NCI-H2029 treated with DMSO at 0.1 percent for 48 hours (cell line): ENCODE data around the gene KANK3.
"Not testable (repeated sequence)": the region's sequence is repeated elsewhere in the genome, so short reads cannot be mapped to it uniquely, and the experiment has no call there.

ENCODE experiments used
- DNase-seq: peaks from one replicate; lab custom pipeline; 2025; lab: John Stamatoyannopoulos, UW

KANK3 gene

DNA sequence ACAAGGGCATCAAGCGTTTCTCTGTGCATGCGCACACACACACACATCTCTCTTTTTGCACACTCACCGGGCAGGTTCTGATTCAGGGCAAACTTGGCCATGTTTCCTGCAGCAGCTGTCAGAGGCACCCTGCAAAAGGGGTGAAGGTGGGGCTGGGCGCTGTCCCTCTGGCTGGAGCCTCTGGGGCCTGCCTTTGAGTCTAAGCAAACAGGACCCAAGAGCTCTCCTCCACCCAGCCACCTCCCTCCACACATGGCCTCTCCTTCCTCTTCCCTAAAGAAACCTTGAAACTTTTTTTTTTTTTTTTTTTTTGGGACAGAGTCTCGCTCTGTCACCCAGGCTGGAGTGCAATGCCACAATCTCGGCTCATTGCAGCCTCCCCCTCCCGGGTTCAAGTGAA is 5.3 kb downstream of the KANK3 start:
- DNase-seq, result no peak

DNA sequence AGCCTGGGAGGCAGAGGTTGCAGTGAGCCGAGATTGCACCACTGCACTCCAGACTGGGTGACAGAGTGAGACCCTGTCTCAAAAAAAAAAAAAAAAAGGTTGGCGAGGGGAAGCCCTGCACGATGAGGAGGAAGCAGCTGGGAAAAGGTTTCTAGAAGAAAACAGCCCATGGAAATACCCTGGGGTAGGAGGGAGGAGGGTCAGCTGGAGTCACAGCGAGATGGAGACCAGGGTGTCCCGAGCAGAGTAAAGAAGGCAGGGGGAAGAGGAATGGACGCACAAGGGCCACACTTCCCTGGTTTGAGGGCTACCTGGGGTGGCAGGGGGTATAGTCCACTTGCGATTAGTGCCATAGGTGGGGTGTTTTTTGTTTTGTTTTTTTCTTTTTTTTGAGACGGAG is 6.4 kb downstream of the KANK3 start:
- DNase-seq, result no peak

DNA sequence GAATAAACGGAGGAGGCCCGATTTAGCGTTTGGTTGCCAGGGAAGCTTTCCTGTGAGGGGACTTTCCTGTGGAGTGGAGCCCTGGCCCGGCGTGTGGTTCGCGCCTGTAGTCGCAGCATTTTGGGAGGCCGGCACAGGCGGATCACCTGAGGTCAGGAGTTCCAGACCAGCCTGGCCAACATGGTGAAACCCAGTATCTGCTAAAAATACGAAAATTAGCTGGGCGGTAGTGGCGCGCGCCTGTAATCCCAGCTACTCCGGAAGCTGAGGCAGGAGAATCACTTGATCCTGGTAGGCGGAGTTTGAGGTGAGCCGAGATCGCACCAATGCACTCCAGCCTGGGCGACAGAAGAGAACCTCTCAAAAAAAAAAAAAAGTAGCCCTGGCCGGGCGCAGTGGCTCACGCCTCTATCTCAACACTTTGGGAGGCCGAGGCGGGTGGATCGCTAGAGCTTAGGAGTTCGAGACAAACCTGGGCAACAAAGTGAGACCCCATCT is 6.9 kb downstream of the KANK3 start:
- no peak for DNase-seq

DNA sequence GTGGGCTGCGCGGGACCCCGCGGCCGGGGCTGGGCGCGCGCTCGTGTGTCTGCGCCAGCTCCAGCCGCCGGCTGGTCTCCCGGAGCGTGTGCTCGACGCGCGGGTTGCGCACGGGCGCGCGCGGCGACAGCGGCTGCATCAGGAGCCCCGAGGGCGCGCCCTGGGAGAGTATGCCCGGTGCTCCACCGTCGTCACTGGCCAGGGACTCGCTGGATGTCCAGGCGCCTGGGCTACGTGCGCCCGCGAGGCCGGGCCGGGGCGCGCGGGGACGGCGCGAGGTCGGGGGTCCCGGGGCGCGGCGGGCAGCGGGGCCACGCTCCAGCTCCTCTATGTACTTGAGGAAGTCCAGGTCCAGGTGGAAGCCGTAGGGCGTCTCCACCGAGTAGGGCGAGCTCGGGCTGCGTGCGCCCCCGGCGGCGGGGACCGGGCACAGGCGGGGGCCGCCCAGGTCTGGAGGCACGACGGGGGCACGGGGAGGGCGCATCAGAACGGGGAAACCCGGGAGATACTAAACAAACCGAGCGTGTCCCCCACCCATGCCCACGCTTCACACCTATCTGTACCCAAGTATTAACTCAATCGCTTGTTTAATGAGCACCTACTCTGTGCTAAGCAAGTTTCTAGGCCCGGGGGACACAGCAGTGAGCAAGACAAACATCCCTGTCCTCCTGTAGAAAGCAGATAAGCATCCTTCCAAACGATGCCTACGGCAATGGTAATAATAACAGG is 7.6 kb downstream of the KANK3 start:
- no peak for DNase-seq

DNA sequence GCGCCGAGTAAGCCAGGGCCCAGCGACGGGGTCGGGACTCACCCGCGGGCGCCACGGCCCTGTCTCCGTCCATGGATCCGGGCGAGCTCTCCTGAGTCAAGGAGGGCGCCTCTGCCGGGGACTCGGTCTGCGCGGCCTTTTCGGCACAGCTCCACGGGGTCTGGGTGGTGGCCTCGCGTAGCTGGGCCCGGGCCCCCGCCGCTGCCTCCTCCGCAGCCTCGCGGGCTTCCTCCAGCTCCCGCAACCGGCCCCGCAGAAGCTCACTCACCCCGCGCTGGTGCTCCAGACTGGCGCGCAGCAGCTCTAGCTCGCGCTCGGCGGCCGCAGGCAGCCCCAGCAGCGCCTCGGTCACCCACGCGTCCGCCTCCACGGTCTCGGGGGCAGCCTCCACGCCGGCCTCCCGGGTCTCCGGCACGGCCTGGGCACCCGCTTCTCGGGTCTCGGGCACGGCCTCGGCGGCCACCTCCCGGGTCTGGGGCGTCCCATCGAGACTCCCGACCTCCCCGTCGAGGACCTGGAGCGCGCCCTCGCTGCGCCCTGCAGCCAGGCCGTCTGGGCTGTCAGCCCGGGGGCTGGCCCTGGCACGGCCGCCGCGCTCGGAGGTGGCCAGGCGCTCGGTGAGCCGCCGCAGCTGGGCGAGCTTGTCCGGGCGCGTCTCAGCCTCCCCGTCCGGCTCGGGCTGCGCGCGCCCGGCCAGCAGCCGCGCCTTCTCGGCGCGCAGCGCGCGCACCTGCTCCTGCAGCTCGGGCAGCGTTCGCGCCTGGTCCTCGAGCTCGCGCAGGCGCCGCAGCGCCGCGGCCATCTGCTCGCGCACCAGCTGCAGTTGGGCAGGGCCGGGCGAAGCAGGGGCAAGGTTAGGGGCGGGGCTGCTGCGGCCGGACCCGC is 8.4 kb downstream of the KANK3 start:
- DNase-seq, result peak; percentile 39

DNA sequence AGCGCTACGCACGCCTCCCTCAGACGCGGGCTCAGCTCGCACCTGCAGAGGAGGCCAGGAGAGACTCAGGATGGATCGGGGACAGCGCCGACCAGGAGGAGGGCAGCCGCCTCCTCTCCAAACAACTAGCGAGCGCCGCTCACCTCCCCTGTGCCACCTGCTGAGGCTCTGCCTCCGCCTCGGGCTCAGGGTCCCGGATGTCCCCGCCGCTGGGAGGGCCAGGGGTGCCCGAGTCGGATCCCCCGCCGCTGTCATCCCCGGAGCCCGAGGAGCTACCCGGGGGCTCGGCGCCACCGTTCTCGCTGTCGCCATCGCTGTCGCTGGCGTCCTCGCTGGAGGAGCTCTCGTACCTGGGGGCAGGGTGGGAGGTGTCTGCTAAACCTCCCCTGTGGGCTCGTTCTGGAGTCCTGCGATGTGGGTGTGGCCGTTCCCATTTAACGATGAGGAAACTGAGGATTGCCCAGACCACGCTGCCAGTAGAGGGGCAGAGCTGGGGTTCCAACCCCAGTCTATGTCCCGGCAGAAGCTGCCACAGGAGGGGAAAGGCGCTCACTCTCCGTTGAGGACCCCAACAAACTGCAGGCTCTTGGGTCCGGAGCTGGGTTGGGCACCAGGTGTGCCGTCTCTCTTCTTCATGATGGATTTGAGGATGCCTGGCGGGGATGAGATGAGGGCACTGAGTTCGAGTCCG is 9.2 kb downstream of the KANK3 start:
- no peak for DNase-seq

DNA sequence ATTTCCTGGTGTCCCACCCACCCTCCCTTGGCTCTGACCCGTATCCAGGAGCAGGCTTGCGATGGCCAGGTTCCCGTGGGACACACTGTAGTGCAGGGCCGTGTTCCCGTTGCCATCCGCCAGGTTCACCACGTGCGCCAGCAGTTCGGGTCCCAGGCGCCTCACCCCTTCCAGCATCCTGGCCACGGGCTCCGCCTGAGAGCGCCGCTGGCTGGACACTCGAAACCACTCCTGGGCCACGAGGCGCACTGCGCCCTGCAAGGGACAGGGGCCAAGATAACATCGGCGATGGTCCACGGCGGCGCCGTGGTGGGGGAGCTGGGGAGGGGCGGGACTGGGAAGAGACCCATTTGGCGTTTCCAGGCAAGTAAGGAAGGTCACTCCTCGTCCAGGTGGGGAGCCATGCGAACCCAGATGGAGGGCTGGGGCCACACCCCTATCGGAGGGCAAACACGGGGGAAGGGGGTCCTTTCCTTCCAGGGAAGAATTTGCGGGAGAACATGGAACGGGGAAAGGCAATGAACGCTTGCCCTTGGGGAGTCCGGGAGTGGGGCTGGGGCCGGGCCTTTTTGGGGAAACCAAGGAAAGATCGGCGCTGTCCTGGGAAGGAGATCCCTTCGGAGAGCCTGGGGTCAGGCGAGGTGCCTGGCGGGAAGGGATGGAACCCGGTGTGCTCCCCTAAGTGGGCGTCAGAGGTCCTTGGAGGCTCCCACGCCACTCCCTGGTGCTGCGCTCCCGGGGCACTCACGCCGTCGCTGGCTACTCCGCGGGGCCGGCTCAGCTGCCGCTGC is 9.9 kb downstream of the KANK3 start:
- no peak for DNase-seq

DNA sequence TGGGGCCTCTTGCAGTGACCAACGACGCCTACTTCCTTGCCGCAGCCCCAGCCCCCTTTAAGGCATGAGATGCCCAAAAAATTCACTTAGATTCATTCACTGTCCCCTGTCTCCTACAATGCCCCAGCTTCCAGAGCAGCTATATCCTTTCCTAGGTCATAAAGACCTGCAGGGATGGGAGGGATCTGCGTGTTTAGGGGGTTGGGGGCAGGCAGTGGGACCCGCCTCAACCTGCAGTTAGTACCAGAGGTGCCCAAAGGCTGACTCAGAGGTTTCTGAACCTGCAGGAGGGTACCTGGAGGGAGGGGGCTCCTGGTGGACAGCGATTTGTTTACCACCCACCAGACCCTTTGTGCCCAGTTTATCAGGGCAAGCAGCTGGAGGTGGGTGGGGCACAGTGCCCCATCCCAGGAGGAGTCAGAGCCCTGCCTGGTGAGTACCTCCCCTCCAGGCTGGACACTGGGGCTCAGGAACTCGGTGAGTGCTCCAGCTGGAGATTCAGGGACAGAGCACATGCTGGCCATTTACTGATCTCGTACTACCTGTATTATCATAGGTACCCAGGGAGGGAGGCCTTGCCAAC is 11.7 kb downstream of the KANK3 start:
- DNase-seq, result no peak

DNA sequence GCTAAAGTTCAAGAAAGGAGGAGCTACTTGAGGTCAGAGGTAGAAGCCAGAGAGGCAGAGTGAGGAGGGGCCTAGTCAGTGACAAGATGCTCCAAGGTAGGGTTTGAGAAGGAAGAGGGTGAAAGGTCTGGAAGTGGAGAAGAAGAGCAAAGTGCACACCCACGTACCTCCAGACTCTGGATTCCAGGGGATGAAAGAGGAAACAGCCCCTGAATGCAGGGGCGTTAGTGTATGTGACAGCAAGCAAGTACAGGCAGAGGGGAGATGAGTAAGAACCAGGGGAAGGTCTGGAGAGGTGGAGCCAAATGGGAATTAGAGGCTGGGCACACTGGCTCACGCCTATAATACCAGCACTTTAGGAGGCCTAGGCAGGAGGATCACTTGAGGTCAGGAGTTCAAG is 13.1 kb downstream of the KANK3 start:
- DNase-seq, result no peak

DNA sequence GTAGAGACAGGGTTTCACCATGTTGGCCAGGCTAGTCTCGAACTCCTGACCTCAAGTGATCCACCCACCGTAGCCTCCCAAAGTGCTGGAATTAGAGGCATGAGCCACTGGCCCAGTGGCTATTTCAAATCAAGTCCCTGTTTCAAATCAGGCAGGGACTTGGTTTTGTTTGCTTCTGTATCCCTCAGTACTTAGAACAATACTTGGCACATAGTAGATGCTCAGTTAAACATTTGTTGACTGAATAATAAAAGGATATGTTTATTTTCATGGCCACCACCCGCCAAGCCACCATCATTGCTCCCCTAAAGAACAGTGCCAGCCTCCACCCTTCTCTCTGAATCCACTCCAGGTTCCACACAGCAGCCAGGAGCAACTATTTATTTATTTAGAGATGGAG is 17.6 kb downstream of the KANK3 start:
- no peak for DNase-seq

DNA sequence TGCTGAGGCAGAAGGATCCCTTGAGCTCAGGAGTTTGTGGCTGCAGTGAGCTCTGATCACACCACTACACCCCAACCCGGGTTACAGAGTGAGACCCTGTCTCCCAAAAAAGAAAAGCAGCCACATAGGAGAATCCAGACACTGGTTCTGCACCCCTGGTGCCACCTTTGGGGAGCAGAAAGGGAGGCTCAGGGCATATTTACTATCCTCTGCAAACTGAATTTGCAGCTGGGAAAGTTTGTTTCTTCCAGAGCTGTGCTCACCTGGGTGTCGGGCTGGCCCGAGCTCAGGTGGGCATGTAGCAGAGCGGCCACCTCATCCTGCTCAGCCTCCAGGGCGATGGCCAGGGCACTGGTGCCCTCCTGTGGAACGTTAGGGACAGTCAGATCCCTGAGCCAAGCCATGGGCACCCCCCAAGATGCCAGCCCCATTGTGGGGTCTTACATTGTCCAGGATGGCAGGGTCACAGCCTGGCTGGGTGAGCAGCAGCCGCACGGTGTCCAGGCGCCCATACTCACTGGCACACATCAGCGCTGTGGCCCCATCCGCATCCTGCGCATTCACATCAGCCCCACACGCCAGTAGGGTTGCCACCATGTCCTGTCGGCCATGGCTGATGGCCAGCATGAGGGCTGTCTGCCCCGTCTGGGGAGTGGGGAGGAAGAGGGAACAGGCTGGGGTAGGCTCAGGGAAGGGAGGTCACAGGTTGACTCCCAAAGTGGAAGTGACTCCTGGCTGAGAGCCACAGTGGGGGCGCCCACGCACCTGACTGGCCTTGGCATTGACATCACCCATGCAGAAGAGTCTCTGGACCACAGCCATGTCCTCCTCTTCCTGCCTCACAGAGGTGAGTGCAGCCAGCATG is 18.6 kb downstream of the KANK3 start:
- peak; percentile 48 for DNase-seq

DNA sequence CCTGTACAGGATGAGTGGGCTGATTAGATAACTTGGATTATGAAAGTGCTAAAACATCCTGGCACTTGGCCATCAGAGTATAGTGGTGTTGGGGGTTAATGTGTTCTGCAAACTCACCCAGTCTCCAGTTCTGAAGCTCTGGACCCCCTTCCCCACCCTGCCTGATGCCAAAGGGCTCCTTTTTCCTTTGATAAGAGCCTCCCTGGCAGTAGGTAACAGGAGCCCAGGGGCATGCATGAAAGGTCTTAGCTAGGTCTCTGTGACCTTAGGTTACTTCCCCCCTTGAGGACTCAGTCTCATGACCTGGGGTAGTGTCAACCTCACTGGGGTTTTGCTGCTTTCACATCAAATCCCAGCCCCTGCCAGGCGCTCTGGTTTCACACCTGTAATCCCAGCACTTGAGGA is 19.3 kb downstream of the KANK3 start:
- DNase-seq, result no peak

DNA sequence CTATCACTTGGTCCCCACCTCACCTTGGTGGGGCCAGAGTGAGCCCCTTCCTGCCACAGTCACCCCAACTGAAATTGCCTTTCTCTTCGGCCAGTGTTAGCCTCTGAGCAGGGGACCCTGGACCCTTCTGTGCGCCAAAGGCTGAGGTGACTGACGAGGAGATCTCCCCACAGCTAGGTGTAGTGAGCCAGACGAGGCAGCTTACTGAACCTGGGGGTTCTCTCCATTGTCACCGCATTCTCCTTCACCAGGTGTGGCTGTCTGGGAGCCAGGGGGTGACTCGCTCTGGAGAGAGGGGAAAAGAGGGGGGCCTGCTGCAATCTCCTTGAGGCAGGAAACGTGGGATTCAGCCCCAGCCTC is 20.4 kb downstream of the KANK3 start:
- DNase-seq, result no peak

DNA sequence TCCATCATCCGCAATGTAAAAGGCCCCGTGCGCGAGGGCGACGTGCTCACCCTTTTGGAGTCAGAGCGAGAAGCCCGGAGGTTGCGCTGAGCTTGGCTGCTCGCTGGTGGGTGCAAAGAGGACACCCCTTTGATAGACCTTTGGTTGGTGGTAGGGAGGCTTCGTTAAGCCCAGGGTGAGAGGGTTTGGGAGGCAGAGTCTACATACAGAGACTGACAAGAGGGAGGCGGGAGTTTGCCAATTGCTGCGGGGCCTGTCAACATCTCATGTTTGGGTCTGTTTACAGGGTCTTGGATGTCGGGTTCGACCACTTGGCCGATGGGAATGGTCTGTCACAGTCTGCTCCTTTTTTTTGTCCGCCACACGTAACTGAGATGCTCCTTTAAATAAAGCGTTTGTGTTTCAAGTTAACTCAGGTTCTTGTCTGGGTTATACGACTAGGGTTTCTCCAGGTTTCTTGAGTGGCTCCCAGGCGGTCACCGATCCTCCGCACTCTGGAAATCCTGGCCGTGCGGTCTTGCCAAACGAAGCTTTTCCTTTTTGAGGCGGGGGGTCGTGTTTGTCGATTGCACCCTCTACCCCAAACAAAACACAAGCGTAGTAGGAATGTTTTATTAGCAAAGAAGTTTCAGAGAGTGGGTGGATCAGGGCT is 20.9 kb downstream of the KANK3 start:
- DNase-seq, result no peak

DNA sequence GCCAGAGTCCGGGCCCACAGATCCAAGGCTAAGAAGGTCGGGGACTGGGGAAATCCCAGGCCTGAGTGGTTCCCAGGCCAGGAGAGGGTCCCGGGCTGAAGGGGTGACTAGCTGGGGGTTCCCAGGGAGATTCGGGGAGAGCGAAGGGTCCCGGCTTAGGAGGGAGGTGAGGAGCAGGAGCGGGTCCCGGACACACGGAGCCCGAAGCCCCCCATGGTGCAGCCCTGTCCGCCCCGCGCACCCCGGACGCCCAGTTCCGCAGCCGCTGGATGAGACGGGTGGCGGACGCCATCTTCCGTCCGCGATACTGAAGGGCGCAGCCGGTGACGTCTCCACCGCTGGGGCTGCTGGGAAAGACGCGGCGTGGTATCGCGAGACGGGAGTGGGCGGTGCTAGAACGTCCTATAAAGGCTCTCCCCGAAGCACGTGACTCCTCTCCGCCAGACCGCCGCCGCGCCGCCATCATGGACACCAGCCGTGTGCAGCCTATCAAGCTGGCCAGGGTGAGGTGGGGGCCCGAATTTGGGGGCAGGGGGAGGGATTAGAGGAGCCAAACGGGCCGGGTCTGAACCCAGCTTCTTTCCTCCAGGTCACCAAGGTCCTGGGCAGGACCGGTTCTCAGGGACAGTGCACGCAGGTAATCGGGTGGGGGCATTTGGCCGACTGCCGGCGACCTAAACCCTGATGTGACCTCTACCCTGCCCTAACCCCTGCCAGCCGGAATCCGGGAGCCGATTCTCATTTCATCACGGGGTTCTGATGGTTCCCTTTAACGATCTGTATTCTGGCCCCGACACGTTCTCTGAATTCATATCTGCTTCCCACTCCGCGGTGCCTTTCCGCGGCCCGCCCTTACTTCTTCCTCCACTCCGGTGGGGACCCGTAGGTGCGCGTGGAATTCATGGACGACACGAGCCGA is 21.7 kb downstream of the KANK3 start, which contains the start of the genes NDUFA7 and RPS28:
TSS of gene NDUFA7 (minus strand) at position 309 of the 919 bp plus-strand sequence. CDS start at position 292, 17 bp downstream.
TSS of gene RPS28 (plus strand) at position 430 of the 919 bp plus-strand sequence. CDS start at position 465, 35 bp downstream.
- DNase-seq, result peak; percentile 85

DNA sequence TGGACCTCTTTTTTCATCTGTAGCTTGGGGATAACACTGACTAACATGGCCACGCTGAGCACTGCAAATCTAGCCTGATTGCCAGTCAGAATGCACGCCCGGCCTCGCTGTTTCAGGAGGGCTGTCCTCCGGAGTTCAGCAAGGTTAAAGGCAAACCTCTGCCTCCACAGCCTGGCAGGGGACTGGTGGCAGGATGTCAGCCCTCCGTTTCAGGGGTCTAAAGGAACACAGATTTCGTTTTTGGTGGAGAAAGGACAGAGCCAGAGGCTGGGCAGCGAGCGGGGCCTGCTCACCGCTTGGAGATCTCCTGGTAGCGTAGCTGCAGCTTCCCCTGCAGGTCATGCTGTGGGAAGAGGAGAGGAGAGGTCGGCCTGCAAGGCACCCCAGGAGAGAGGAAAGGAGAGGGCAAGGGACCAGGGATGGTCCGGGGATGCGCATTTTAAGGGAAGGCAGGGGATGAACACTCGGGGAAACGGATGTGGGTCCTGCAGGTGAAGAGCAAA is 22.4 kb downstream of the KANK3 start:
- DNase-seq, result no peak

DNA sequence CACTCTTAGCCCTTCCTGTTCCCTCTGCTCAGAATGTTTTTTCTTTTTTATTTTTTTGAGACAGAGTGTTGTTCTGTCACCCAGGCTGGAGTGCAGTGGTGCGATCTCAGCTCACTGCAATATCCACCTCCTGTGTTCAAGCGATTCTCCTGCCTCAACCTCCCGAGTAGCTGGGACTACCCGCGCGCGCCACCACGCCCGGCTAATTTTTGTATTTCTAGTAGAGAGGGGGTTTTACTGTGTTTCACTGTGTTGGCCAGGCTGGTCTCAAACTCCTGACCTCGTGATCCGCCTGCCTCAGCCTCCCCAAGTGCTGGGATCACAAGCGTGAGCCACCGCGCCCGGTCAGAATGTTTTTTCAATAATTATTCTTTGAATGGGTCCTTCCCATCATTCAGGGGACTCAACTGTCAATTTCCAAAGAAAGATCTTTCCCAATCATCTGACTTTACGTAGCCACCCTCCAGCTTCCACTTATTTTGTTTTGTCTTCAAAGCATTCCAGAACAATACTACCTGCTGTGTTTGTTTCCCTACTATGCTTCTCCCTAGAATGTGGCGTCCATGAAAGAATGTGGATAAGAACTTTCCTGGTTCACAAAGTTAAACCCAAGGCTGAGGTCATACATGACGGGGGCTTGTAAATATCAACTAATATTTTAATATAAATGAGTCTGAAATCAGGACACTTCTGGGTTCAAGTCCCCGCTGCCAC is 23.1 kb downstream of the KANK3 start:
- DNase-seq, result no peak

DNA sequence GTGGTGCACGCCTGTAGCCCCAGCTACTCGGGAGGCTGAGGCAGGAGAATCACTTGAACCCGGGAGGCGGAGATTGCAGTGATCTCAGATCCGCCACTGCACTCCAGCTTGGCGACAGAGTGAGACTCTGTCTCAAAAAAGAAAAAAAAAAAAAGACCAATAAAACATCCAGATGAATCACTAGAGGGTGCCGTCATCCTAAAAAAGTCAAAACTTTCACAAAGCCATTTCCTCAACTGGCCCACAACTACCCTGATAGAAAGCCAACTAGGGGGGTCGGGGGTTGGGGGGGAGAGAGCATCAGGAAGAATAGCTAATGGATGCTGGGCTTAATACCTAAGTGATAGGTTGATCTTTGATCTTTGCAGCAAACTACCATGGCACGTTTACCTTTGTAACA is 24.2 kb downstream of the KANK3 start:
- DNase-seq, result not testable (repeated sequence)
